HL-60 (cell line): ENCODE data around the gene RPL22.

ENCODE experiments used
- CTCF ChIP-seq: IDR thresholded peaks from one replicate; pipeline ENCODE4 v1.5.1; 2011; ENCODE audit warnings: low read length, control low read depth, inconsistent platforms; ENCODE audit not compliant: insufficient read depth
- GABPA ChIP-seq: IDR thresholded peaks from 2 replicates; pipeline ENCODE4 v1.6.1; 2012; ENCODE audit warnings: low read depth
- POLR2AphosphoS5 ChIP-seq: IDR thresholded peaks from 2 replicates; pipeline ENCODE4 v1.6.1; 2012; ENCODE audit warnings: low read depth
- REST ChIP-seq: IDR thresholded peaks from 2 replicates; pipeline ENCODE4 v1.6.1; 2012; ENCODE audit warnings: low read depth; ENCODE audit not compliant: insufficient replicate concordance

GRCh38 chr1:6207921-6208320 lies 8.5 kb upstream of the RPL22 start:
- TF ChIP-seq CTCF (no peak), POLR2AphosphoS5 (no peak), REST (no peak), GABPA (no peak)
